Urinary bladder (tissue), 4 donors: ENCODE measurements around the gene WFIKKN1. TPM values are rescaled to one million over a fixed set of nuclear protein-coding genes. Genes with fewer than 3 reads are reported as not detected.

Experiments
- DNase-seq: peaks from one replicate; pipeline ENCODE4 v3.0.0-alpha.2; 2015; ENCODE audit errors: extremely low spot score
- H3K27ac ChIP-seq: one replicate; pipeline ENCODE4 v1.5.1; 2013; ENCODE audit warnings: low read depth, mild to moderate bottlenecking, moderate library complexity
- H3K36me3 ChIP-seq: one replicate; pipeline ENCODE4 v1.6.1; 2013; ENCODE audit warnings: mild to moderate bottlenecking, moderate library complexity; ENCODE audit not compliant: insufficient read depth
- H3K4me1 ChIP-seq: one replicate; pipeline ENCODE4 v1.6.1; 2013; ENCODE audit warnings: mild to moderate bottlenecking, moderate library complexity; ENCODE audit not compliant: insufficient read depth
- H3K4me3 ChIP-seq: one replicate; pipeline ENCODE4 v1.5.1; 2013; ENCODE audit warnings: low read depth, low read length
- WGBS: extraction: QIAGEN DNeasy Blood & Tissue Kit; methylation state at CpG from one replicate; pipeline ENCODE4 v1.1.7; 2013; 5-methylcytosine and 5-hydroxymethylcytosine counted together
- polyA plus RNA-seq: library from polyadenylated mRNA; stranded (reverse); fragments of 200-250 nt; gene quantifications from one replicate; pipeline ENCODE4 v1.2.3, GENCODE V29; 2013
- total RNA-seq: library from RNA; depleted of rRNA; stranded (reverse); fragments of >200 nt; gene quantifications from one replicate; pipeline ENCODE4 v1.2.3, GENCODE V29; 2014
- donor health status: healthy with polysubstance abuse.
- donor health status: healthy.

WFIKKN1 gene
- total and polyA plus RNA-seq, 2 donors = 0.30 to 0.37 TPM

DNA sequence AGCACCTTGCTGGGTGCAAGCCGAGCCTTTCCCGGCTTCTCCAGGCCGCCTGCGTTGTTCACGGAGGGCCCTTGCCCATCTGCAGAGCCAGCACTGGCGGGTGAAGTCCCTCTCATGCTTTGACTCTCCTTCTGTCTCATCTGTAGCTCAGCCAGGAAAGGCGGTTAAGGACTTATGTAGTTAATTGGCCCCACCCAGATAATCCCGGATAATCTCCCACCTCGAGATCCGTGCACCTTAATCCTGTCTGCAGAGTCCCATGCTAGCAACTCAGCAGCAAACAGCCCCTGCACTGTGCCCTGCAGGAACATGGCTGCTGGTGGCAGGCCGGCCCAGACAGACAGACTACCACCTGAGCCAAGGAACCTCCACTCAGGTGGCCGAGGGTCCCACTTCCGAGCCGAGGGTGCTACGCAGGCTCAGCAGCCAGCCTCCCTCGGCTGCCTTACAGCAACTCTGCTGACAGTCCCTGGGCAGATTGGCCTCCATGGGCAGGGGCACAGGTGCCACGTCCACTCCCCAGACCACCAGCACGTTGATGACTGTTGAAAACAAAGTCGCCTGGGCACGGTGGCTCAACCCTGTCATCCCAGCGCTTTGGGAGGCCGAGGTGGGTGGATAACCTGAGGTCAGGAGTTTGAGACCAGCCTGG lies 24.0 kb upstream of the WFIKKN1 start:
- Histone ChIP-seq H3K27ac (no peak overlapping the region), H3K4me3 (no peak overlapping the region), H3K4me1 (no peaks in the 10 kb centered on the region), H3K36me3 (no peaks in the 10 kb centered on the region)
- DNase-seq = no peak
- WGBS = 92% methylated on average over 22 of the region's 22 CpGs

GRCh38 chr16:608019-608418 lies 22.8 kb upstream of the WFIKKN1 start:
- Histone ChIP-seq H3K27ac (no peak overlapping the region), H3K36me3 (no peaks in the 10 kb centered on the region), H3K4me1 (no peaks in the 10 kb centered on the region), H3K4me3 (no peak overlapping the region)
- no peak for DNase-seq
- 82% methylated on average over 10 of the region's 10 CpGs for WGBS

DNA sequence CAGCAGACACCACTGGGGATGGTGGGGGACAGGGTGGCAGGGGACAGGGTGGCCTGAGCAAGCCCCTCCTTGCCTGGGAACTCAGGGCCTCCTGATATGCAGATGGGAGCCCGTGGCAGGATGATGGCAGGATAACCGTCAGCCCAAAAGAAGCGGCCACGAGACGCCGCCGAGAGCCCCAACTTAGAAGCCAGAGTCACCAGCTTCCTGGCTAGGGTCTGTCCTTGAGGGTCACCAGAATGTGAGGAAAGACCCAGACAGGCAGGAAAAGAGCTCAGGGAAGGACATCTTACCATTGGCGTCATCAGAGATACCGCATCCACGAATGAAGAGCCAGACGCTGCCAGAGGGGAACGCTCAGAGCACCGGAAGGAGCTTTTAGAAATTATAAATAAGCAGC lies 21.5 kb upstream of the WFIKKN1 start:
- 90% methylated on average over 13 of the region's 13 CpGs for WGBS
- Histone ChIP-seq H3K36me3 (no peaks in the 10 kb centered on the region), H3K27ac (no peak overlapping the region), H3K4me1 (no peaks in the 10 kb centered on the region), H3K4me3 (no peak overlapping the region)
- no peak for DNase-seq

DNA sequence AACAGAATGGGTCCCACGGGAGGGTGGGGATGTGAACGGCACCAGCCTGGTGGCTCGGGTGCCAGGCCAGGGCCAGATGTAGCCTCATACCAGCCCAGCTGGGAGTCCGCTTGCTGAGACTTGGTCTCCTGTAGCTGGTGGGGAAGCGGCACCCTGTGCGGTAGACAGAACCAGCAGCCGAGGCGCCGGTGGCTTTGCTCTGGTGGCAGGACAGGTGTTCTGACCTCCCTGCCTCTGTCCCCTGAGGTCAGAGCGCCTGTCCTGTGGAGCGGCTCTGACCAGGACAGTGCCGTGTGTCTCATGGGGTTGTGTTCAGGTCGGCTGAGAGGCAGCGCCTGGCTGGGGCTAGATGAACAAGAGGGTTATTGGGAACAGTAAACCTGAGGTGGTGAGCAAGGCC lies 20.8 kb upstream of the WFIKKN1 start:
- WGBS = 92% methylated on average over 14 of the region's 14 CpGs
- H3K36me3 ChIP-seq = no peaks in the 10 kb centered on the region
- DNase-seq = no peak
- no peak overlapping the region for H3K4me3 ChIP-seq
- H3K4me1 ChIP-seq = no peaks in the 10 kb centered on the region
- H3K27ac ChIP-seq = no peak overlapping the region

GRCh38 chr16:610513-611381 lies 20.0 kb upstream of the WFIKKN1 start:
- Histone ChIP-seq H3K4me1 (no peaks in the 10 kb centered on the region), H3K27ac (no peak overlapping the region), H3K36me3 (no peaks in the 10 kb centered on the region), H3K4me3 (no peak overlapping the region)
- no peak for DNase-seq
- WGBS = 74% methylated on average over 28 of the region's 28 CpGs

- Histone ChIP-seq H3K4me1 (no peaks in the 10 kb centered on the region), H3K4me3 (no peak overlapping the region), H3K27ac (no peak overlapping the region), H3K36me3 (no peaks in the 10 kb centered on the region)
- WGBS = 94% methylated on average over 13 of the region's 13 CpGs
- DNase-seq = no peak
These were observed 15.7 kb upstream of the WFIKKN1 start for GRCh38 chr16:615122-615521.

DNA sequence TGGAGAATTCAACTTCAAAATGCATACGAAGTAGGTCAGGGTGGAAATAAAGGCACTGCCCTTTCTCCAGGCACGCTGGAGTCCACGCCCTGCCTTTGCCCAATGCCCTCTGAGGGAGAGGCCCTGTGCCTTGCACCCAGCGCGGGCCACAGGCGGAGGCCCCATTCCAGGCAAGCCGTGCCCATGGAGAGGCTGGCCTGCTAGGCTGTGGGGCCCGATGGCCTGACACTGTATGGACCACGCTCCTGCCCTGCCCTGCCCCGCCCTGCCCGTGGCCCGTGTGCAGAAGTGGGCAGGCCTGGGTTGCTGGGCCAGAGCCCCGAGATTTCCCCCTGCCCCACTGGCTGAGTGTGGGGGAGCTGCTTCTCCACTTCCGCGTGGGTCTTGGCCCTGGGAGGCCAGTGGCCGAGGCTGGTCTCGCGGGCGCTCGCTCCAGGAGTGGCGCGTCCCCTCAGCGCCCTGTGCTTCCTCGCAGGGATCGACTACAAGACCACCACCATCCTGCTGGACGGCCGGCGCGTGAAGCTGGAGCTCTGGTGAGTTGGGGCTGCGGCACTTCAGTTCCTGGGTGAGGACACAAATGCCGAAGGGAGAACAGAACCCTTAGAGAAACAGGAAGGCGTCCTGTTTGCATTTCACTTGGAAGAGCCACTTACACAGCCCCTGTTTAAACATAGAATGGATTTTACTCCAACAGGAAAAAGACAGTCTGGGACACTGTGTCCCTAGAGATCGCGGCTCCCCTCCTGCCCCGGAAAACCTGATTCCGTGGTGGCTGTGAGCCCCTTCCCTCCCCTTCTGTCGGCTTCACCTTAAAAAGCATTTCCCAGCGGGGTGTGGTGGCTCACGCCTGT lies 13.8 kb upstream of the WFIKKN1 start:
- H3K27ac ChIP-seq = no peak overlapping the region
- WGBS = 95% methylated on average over 39 of the region's 39 CpGs
- DNase-seq = no peak
- H3K4me3 ChIP-seq = no peak overlapping the region
- H3K36me3 ChIP-seq = no peaks in the 10 kb centered on the region
- no peaks in the 10 kb centered on the region for H3K4me1 ChIP-seq

- WGBS = 92% methylated on average over 16 of the region's 16 CpGs
- Histone ChIP-seq H3K4me3 (no peak overlapping the region), H3K36me3 (no peaks in the 10 kb centered on the region), H3K4me1 (no peaks in the 10 kb centered on the region), H3K27ac (no peak overlapping the region)
- DNase-seq = no peak
These were observed 12.9 kb upstream of the WFIKKN1 start for GRCh38 chr16:617855-618254.

DNA sequence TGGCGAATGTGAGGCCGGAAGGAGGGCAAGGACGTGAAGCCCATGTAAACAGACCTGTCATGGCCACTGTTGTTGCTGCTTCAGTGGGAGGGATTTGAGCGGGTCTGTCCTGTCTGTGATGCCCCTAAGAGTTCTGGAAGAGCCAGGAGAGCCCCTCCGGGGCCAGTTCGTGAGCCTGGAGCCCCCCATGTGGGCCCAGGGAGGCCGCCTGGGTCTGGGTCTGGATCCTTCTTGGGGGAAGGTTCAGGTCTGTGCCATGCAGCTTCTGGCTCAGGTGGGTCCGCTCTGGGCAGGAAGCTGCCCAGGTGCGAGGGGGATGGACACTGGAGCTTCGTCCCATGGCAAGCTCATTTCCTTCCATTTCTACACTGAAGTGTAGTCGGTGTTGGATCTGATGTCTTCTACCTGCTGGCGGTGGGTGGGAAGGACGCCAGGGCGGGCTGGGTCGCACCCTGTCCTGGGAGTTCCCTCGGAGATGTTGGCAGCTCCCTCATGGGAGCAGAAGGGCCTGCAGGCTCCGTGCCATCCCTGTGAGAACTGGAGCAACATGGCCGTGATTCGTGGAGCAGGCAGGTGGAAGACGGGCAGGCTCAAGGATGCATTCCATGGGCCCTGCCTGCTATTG lies 11.2 kb upstream of the WFIKKN1 start:
- H3K4me1 ChIP-seq = no peaks in the 10 kb centered on the region
- no peak overlapping the region for H3K4me3 ChIP-seq
- H3K27ac ChIP-seq = no peak overlapping the region
- DNase-seq = no peak
- 95% methylated on average over 20 of the region's 20 CpGs for WGBS
- H3K36me3 ChIP-seq = no peaks in the 10 kb centered on the region

DNA sequence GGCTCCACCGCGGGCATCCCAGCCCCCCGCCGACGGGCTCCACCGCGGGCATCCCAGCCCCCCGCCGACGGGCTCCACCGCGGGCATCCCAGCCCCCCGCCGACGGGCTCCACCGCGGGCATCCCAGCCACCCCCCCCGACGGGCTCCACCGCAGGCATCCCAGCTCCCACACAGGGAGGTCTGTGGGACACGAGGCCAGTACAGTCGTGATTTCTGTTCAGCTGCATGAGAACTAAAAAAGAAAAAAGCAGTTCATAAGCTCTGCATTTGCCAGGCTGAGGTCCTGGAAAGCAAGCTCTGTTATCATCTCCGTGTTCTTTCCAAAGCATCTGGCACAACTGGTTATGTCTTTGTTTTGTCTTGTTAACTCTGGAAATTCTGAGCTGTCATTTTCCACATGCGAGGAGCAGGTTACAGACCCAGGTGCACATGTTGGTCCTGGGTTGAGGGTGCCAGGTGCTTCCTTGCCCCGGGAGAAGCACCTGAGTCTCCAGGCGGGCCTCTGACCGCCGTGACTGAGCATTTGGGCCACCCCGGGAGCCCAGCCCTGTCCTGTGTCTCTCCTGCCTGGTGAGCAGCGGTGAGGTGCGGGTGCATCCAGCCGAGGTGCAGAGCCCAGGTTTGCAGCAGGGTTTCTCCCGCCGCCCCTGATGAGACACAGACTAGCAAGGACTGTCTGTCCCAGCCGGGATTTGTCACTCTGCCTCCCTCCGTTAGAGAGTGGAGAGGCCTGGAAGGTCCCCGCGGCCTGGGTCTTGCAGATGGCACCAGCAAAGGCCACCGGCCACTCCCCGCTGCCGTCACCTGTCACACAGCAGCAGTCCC lies 9.9 kb upstream of the WFIKKN1 start:
- 86% methylated on average over 41 of the region's 41 CpGs for WGBS

GRCh38 chr16:621526-622105 lies 9.2 kb upstream of the WFIKKN1 start:
- WGBS = 84% methylated on average over 21 of the region's 21 CpGs
- Histone ChIP-seq H3K27ac (no peak overlapping the region), H3K36me3 (no peaks in the 10 kb centered on the region), H3K4me1 (no peaks in the 10 kb centered on the region), H3K4me3 (no peak overlapping the region)
- DNase-seq = no peak

More for the DNA sequence above, 9.9 kb upstream of the WFIKKN1 start:
- Histone ChIP-seq H3K4me3 (no peak overlapping the region), H3K27ac (no peak overlapping the region), H3K36me3 (no peaks in the 10 kb centered on the region), H3K4me1 (no peaks in the 10 kb centered on the region)
- no peak for DNase-seq

- DNase-seq = no peak
- Histone ChIP-seq H3K36me3 (peaks cover 1% of the 10 kb centered on the region), H3K4me3 (no peak overlapping the region), H3K4me1 (no peaks in the 10 kb centered on the region), H3K27ac (no peak overlapping the region)
- WGBS = 89% methylated on average over 17 of the region's 17 CpGs
These were observed 7.9 kb upstream of the WFIKKN1 start for GRCh38 chr16:622920-623280.
